Brain microvascular endothelial cell (primary cell): ENCODE results near the gene DCDC2.
"Not testable (repeated sequence)": the region's sequence is repeated elsewhere in the genome, so short reads cannot be mapped to it uniquely, and the experiment has no call there.

Source experiments
- DNase-seq: peaks from one replicate; pipeline ENCODE4 v3.0.0-alpha.2; 2020
- H3K27ac ChIP-seq: fragments of 250-450 bp; sonication (Bioruptor Pico); 2 replicates; pipeline ENCODE4 v1.5.1; 2020; ENCODE audit warnings: mild to moderate bottlenecking, moderate library complexity
- H3K27me3 ChIP-seq: fragments of 250-450 bp; sonication (Bioruptor Pico); replicated peaks from 2 replicates; pipeline ENCODE4 v1.5.1; 2020; ENCODE audit warnings: mild to moderate bottlenecking
- H3K36me3 ChIP-seq: fragments of 250-450 bp; sonication (Bioruptor Pico); replicated peaks from 2 replicates; pipeline ENCODE4 v1.5.1; 2020; ENCODE audit warnings: mild to moderate bottlenecking
- H3K4me3 ChIP-seq: 2 replicates; pipeline ENCODE4 v1.5.1; 2011; ENCODE audit warnings: low read depth, mild to moderate bottlenecking, control low read depth, low read length, moderate library complexity
- CTCF ChIP-seq: IDR thresholded peaks from 2 replicates; pipeline ENCODE4 v1.5.1; 2011; ENCODE audit warnings: low read depth, mild to moderate bottlenecking, moderate library complexity, low read length, control low read depth, inconsistent platforms; ENCODE audit errors: missing control alignments
- in situ Hi-C: cut with HindIII; loops from 2 replicates; pipeline ENCODE4 v1.10.0; 2017; ENCODE audit warnings: low sequenced_read_pairs, low pct_ligation_motif_present

DCDC2 gene

GRCh38 chr6:24252280-24252679, 105.6 kb downstream of the DCDC2 start:
- no peaks in the 10 kb centered on the region for H3K36me3 ChIP-seq
- TF ChIP-seq CTCF = no peak
- H3K27ac ChIP-seq = no peak overlapping the region
- DNase-seq = no peak
- no peaks in the 10 kb centered on the region for H3K27me3 ChIP-seq
- H3K4me3 ChIP-seq = no peak overlapping the region
- in situ Hi-C loops = no loop called here

GRCh38 chr6:24251339-24251738, 106.5 kb downstream of the DCDC2 start:
- Histone ChIP-seq H3K27me3 (no peaks in the 10 kb centered on the region), H3K4me3 (no peak overlapping the region), H3K27ac (no peak overlapping the region), H3K36me3 (no peaks in the 10 kb centered on the region)
- TF ChIP-seq CTCF = no peak
- in situ Hi-C loops = no loop called here
- DNase-seq = no peak

- no peak for TF ChIP-seq CTCF
Observed at GRCh38 chr6:24249926-24250325, 107.9 kb downstream of the DCDC2 start.

GRCh38 chr6:24245275-24245674, 112.6 kb downstream of the DCDC2 start:
- Histone ChIP-seq H3K27me3 (no peaks in the 10 kb centered on the region), H3K4me3 (no peak overlapping the region), H3K27ac (no peak overlapping the region), H3K36me3 (no peaks in the 10 kb centered on the region)
- DNase-seq = no peak
- in situ Hi-C loops = no loop called here
- no peak for TF ChIP-seq CTCF

More at GRCh38 chr6:24249926-24250325, 107.9 kb downstream of the DCDC2 start:
- in situ Hi-C loops = no loop called here
- DNase-seq = no peak
- no peak overlapping the region for H3K27ac ChIP-seq
- H3K27me3 ChIP-seq = no peaks in the 10 kb centered on the region
- no peak overlapping the region for H3K4me3 ChIP-seq
- no peaks in the 10 kb centered on the region for H3K36me3 ChIP-seq

- Histone ChIP-seq H3K36me3 (no peaks in the 10 kb centered on the region), H3K27ac (no peak overlapping the region), H3K4me3 (no peak overlapping the region), H3K27me3 (no peaks in the 10 kb centered on the region)
- TF ChIP-seq CTCF = no peak
- in situ Hi-C loops = no loop called here
- no peak for DNase-seq
Observed at GRCh38 chr6:24242924-24243323, 114.9 kb downstream of the DCDC2 start.

GRCh38 chr6:24241779-24242178, 116.1 kb downstream of the DCDC2 start:
- in situ Hi-C loops, H3K27me3 ChIP-seq, H3K4me3 ChIP-seq, DNase-seq, H3K36me3 ChIP-seq, H3K27ac ChIP-seq: not testable (repeated sequence)
